GM13977 (cell line): ENCODE measurements around the gene RNF214.

Experiments
- DNase-seq: peaks from one replicate; pipeline ENCODE4 v3.0.0; 2012; ENCODE audit warnings: low spot score
- in situ Hi-C: fragments of 300-500 bp; cut with MboI; formaldehyde crosslinking; loops from one replicate; pipeline ENCODE4 v1.12.0; 2022; ENCODE audit warnings: low sequenced_read_pairs, low pct_unique_long_range_greater_than_20kb, mixed read lengths, inconsistent platforms; ENCODE audit not compliant: unreplicated experiment
- TF ChIP-seq, protein P1 (sequence below): IDR thresholded peaks from 2 replicates; pipeline ENCODE4 v1.5.1; 2012; ENCODE audit warnings: mild to moderate bottlenecking, control low read depth; ENCODE audit not compliant: insufficient read depth; ENCODE audit errors: extremely low read depth, missing control alignments

Gene RNF214

DNA sequence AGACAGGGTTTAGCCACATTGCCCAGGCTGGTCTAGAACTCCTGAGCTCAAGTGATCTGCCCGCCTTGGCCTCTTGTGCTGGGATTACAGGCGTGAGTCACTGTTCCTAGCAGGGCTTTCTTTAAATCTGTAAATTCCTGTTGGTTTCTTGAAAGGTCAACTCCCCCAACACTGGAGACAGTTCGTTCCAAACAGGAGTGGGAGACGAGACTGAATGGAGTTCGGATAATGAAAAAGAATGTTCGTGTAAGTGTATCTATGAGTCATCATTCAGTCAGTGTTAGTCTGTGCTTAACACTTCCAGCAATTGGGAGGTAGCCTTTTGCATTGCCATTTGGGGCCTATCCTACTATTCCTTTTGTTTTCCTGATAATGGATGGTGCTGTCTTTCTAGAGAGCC lies 48.7 kb downstream of the RNF214 start:
- in situ Hi-C loops, result no loop called here
- TF ChIP-seq, protein P1, sequence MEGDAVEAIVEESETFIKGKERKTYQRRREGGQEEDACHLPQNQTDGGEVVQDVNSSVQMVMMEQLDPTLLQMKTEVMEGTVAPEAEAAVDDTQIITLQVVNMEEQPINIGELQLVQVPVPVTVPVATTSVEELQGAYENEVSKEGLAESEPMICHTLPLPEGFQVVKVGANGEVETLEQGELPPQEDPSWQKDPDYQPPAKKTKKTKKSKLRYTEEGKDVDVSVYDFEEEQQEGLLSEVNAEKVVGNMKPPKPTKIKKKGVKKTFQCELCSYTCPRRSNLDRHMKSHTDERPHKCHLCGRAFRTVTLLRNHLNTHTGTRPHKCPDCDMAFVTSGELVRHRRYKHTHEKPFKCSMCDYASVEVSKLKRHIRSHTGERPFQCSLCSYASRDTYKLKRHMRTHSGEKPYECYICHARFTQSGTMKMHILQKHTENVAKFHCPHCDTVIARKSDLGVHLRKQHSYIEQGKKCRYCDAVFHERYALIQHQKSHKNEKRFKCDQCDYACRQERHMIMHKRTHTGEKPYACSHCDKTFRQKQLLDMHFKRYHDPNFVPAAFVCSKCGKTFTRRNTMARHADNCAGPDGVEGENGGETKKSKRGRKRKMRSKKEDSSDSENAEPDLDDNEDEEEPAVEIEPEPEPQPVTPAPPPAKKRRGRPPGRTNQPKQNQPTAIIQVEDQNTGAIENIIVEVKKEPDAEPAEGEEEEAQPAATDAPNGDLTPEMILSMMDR, result no peak
- no peak for DNase-seq

DNA sequence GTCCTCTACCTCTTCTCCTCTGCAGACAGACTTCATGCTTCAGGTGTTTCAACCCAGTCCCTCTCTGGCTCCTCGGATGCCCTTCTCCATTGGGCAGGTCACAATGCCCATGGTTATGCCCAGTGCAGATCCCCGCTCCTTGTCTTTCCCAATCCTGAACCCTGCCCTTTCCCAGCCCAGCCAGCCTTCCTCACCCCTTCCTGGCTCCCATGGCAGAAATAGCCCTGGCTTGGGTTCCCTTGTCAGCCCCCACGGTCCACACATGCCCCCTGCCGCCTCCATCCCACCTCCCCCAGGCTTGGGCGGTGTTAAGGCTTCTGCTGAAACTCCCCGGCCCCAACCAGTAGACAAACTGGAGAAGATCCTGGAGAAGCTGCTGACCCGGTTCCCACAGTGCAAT lies 49.4 kb downstream of the RNF214 start:
- TF ChIP-seq, protein P1, result no peak
- in situ Hi-C loops, result no loop called here
- DNase-seq, result no peak

DNA sequence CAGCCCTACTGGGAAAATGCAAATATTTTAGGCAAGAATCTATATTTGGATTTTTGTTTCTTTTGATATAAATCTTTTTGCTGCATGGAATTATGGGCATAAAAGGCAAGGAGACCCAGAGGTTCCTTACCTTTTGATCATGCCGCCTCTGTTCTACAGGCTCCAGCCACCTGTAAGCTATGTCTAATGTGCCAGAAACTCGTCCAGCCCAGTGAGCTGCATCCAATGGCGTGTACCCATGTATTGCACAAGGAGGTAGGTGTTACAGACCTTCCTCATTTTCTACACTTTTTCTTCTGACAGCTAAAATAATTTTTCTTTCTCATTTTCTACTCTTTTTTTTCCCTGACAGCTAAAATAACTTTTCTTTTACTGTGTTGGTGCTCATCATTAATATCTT lies 50.5 kb downstream of the RNF214 start:
- in situ Hi-C loops, result no loop called here
- TF ChIP-seq, protein P1, result no peak
- DNase-seq, result no peak

DNA sequence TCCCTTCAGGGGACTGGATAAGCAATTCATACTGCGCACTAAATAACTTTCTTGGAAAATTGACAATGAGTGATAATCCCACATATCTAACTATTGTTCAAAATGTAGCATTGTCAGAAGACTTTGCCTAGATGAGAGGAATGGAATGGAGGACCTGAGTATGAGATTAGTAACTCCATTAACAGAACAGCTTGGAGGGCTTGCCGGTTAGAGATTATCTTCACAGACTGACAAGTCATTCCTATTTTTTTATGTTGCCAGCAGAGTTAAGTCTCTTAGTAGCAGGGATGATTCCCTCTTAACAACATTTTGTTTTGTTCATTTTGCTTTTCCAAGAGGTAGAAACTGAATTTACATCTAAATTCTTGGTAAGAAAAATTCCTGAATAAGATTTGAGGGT lies 51.6 kb downstream of the RNF214 start:
- in situ Hi-C loops, result no loop called here
- TF ChIP-seq, protein P1, result no peak
- DNase-seq, result no peak

DNA sequence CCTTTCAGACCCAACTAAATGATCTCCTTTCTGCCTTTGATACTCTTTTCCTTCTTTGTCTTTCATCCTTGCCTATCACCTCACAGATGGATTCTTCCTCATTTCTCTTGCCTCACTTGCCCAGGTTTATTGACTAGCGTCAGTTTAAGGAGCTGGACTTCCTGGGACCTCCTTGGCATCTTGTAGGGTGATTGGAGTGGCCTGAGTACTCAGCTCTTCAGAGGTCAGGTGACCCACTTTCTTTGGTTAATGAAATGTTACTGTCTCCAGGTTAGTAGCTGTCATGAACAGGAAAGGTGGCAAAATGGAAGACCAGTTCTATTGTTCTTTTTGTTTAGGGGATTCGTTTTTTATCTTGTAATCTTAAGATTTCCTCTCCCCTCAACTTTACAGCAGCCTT lies 54.1 kb downstream of the RNF214 start:
- in situ Hi-C loops, result no loop called here

DNA sequence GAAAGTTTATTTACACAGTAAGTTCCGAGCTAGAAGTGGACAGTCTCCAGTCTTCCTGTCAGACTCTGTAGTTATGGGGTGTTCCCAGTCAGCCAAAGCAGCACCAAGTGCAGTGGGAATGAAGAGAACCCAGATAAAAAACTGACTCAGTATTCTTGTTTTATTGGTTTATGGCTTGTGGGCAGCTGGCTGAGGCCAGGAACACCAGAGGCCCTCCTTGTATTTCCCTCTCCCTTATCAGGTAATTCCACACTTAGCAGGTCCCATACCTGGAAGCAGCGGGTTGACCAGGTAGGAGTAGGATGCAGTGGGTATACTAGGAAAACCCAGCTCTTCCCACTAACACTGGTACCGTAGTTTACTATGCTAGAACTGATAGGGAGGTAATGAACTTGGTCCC lies 55.2 kb downstream of the RNF214 start:
- in situ Hi-C loops, result no loop called here
- no peak for DNase-seq

More for the DNA sequence above, 54.1 kb downstream of the RNF214 start:
- TF ChIP-seq, protein P1, result no peak
- no peak for DNase-seq

More for the DNA sequence above, 55.2 kb downstream of the RNF214 start:
- TF ChIP-seq, protein P1, result no peak
